Calu3 (cell line): ENCODE data around the gene SIL1. TPM values are rescaled to one million over a fixed set of nuclear protein-coding genes. Genes with fewer than 3 reads are reported as not detected.

Experiments used
- BruUV-seq: library from RNA; stranded (reverse); fragments of 400-500 nt; replicated peaks from 2 replicates; lab custom pipeline; 2021; lab: Mats Ljungman, UMichigan
- CTCF ChIA-PET: fragments of 300-600 bp; sonication (Branson Sonifier 250); formaldehyde crosslinking; loops from one replicate; lab custom pipeline; 2022; ENCODE audit warnings: antibody characterized with exemption; lab: Charles Lee
- DNase-seq: peaks from one replicate; pipeline ENCODE4 v3.0.0; 2022
- H3K27ac Mint-ChIP-seq: one replicate; pipeline ENCODE4 v1.8.0; 2022; ENCODE audit warnings: mixed read lengths; ENCODE audit not compliant: unreplicated experiment
- H3K27me3 Mint-ChIP-seq: one replicate; pipeline ENCODE4 v1.8.0; 2022; ENCODE audit warnings: mixed read lengths; ENCODE audit not compliant: unreplicated experiment
- H3K36me3 Mint-ChIP-seq: one replicate; pipeline ENCODE4 v1.8.0; 2022; ENCODE audit warnings: mild to moderate bottlenecking, moderate library complexity, mixed read lengths; ENCODE audit not compliant: insufficient read depth, unreplicated experiment
- H3K4me1 Mint-ChIP-seq: one replicate; pipeline ENCODE4 v1.8.0; 2022; ENCODE audit warnings: mild to moderate bottlenecking, low read depth, mixed read lengths; ENCODE audit not compliant: unreplicated experiment
- H3K4me3 Mint-ChIP-seq: one replicate; pipeline ENCODE4 v1.8.0; 2022; ENCODE audit warnings: mild to moderate bottlenecking, low read depth, moderate library complexity, mixed read lengths; ENCODE audit not compliant: unreplicated experiment
- H3K9me3 Mint-ChIP-seq: one replicate; pipeline ENCODE4 v1.8.0; 2022; ENCODE audit warnings: low read depth, mixed read lengths; ENCODE audit not compliant: unreplicated experiment
- intact Hi-C: fragments of 100-400 bp; cut with micrococcal nuclease; formaldehyde crosslinking; loops from one replicate; pipeline ENCODE4 v1.10.0; 2022; ENCODE audit not compliant: unreplicated experiment
- total RNA-seq: library from RNA; stranded (reverse); gene quantifications from 2 replicates; pipeline ENCODE4 v1.2.3, GENCODE V29; 2022
- TF ChIP-seq, protein P1 (sequence below): fragments of 200-600 bp; IDR thresholded peaks from one replicate; pipeline ENCODE4 v1.8.0; 2022; ENCODE audit warnings: antibody characterized with exemption; ENCODE audit not compliant: unreplicated experiment

Gene SIL1
- total RNA-seq, 1 experiment from 2014 or later, result 45.8 TPM

DNA sequence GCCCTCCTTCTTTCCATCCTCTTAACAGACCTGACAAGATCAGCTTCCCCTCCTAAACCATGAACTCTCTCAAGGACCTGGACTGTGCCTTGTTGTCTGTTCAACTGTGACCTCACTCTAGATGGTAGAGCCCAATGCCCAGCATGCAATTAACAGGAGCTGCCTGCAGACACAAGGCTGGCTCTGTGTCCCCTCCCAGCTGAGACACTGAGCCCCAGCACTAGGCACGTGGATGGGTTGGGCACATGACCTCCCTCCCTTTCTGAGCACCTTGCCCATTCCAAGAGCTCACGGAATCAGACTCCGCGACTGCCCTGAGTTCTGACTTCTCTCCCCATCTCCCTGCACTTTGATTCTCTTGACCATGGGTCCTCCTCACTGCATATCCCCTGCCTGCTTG is 229.6 kb downstream of the SIL1 start:
- TF ChIP-seq, protein P1, sequence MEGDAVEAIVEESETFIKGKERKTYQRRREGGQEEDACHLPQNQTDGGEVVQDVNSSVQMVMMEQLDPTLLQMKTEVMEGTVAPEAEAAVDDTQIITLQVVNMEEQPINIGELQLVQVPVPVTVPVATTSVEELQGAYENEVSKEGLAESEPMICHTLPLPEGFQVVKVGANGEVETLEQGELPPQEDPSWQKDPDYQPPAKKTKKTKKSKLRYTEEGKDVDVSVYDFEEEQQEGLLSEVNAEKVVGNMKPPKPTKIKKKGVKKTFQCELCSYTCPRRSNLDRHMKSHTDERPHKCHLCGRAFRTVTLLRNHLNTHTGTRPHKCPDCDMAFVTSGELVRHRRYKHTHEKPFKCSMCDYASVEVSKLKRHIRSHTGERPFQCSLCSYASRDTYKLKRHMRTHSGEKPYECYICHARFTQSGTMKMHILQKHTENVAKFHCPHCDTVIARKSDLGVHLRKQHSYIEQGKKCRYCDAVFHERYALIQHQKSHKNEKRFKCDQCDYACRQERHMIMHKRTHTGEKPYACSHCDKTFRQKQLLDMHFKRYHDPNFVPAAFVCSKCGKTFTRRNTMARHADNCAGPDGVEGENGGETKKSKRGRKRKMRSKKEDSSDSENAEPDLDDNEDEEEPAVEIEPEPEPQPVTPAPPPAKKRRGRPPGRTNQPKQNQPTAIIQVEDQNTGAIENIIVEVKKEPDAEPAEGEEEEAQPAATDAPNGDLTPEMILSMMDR, result no peak
- Mint-ChIP-seq H3K9me3 (no peaks in the 10 kb centered on the region), H3K36me3 (no peaks in the 10 kb centered on the region), H3K4me1 (peaks cover 31% of the 10 kb centered on the region), H3K4me3 (no peak overlapping the region), H3K27me3 (no peaks in the 10 kb centered on the region), H3K27ac (no peak overlapping the region)
- CTCF ChIA-PET, result interaction anchor here (0.8 kb wide), 1 partner anchor 17 kb away, joined by 4 read pairs; no protein-coding TSS in a partner anchor
- DNase-seq, result no peak
- intact Hi-C loops, result no loop called here
- no TSS peak for BruUV-seq

DNA sequence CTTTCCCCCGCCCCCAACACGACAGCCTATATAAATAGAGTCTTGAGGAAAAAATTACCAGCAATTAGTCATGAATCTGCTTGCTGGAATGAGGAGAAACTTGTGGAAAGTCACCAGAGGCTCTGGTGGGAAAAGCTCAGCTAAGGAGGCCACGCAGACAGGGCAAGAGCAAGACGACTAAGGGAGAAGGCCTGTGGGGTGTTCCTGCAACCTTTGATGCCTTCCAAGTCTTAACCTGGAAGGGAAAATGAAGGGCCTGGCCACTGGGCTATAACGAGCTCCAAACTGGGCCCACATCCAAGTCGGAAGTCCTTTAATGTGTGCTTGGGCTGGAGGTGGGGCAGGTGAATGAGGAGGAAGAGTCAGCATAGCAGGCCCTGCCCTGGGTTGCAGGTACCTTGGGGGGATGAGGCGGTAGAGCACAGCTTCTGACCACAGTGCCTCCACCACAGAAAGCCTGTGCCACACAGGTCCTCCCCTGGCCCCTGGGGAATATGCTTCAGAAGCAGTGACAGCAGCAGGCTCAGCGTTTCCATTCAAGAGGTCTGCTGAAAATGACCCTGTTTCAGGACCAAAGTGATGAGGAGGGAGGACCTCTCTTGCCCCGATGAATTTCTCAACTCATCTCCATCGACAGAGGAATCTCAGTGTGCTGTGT is 230.2 kb downstream of the SIL1 start:
- CTCF ChIA-PET, result interaction anchor here (0.6 to 0.7 kb wide), 4 partner anchors 19 to 304 kb away, joined by 3 to 5 read pairs (median 4); no protein-coding TSS in a partner anchor
- H3K27ac Mint-ChIP-seq, result no peak overlapping the region
- TF ChIP-seq, protein P1, result no peak
- intact Hi-C loops, result no loop called here
- H3K4me1 Mint-ChIP-seq, result peaks cover 31% of the 10 kb centered on the region
- no peak overlapping the region for H3K4me3 Mint-ChIP-seq
- H3K27me3 Mint-ChIP-seq, result no peaks in the 10 kb centered on the region
- peak; percentile 61 for DNase-seq
- no TSS peak for BruUV-seq
- no peaks in the 10 kb centered on the region for H3K36me3 Mint-ChIP-seq
- H3K9me3 Mint-ChIP-seq, result no peaks in the 10 kb centered on the region

DNA sequence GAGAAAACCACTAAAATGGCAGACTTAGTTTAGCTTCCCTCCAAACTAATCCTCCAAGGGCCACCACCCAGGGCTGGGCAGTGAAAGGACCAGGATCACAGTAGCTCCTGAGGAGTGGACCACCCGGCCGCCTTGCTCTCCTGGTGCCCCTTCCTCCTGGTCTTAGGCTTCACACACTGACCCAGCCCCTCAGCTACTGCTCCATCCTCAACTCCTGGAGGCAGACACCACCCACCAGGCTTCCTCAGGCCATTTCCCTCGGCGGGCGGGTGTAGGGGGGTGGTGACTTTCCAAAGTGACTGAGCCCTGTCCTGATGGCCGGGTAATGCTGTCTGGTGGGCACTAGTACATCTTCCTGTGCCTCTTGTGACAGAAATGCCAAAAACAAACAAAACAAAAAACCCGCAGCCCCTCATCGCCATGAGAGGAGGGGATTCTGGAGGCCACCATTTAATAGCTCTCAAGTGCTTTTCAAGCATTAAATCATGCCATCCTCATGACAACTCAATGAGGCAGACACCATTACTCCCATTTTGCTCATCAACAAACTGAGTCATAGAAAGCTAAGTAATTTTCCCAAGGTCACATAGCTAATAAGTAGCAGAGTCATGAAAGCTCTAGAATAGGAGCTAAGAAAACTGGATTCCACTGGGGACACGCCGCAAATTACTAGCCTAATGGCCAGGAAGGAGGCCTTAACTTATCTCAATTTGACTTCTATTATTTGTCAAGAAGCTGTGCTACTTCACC is 231.8 kb downstream of the SIL1 start:
- intact Hi-C loops, result no loop called here
- TF ChIP-seq, protein P1, result no peak
- Mint-ChIP-seq H3K27ac (no peak overlapping the region), H3K4me3 (no peak overlapping the region), H3K4me1 (peaks cover 27% of the 10 kb centered on the region), H3K36me3 (no peaks in the 10 kb centered on the region), H3K27me3 (no peaks in the 10 kb centered on the region), H3K9me3 (no peaks in the 10 kb centered on the region)
- CTCF ChIA-PET, result interaction anchor here (0.6 to 1.0 kb wide), 2 partner anchors 17 to 606 kb away, joined by 3 to 5 read pairs; no protein-coding TSS in a partner anchor
- no peak for DNase-seq
- no TSS peak for BruUV-seq

DNA sequence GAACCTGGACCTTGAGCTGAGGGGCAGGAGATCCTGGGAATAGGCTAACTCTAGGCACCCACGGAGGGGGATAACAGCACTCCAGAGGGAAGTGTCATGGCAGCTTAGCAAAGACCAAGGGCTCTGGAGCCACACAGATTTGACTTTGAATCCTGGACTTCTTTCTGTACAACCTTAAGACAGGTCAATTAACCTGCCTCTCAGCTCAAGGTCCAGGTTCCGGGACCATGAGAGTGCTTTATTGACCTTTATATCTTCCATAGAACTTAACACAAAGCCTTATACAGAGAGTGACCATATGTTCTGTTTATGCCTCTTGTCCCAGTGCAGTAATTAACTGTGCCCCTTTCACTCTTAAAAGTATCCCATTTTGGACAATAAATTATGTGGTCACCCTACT is 232.5 kb downstream of the SIL1 start:
- no peak for DNase-seq
- H3K9me3 Mint-ChIP-seq, result no peaks in the 10 kb centered on the region
- CTCF ChIA-PET, result interaction anchor here (1.0 kb wide), 1 partner anchor 17 kb away, joined by 3 read pairs; no protein-coding TSS in a partner anchor
- H3K27ac Mint-ChIP-seq, result no peak overlapping the region
- no TSS peak for BruUV-seq
- TF ChIP-seq, protein P1, result no peak
- intact Hi-C loops, result no loop called here
- H3K4me3 Mint-ChIP-seq, result no peak overlapping the region
- no peaks in the 10 kb centered on the region for H3K27me3 Mint-ChIP-seq
- H3K36me3 Mint-ChIP-seq, result no peaks in the 10 kb centered on the region
- H3K4me1 Mint-ChIP-seq, result peaks cover 24% of the 10 kb centered on the region
